GM03348 (cell line): ENCODE results near the gene GLP2R.
"Not testable (repeated sequence)": the region's sequence is repeated elsewhere in the genome, so short reads cannot be mapped to it uniquely, and the experiment has no call there.

Experiments used
- DNase-seq: peaks from one replicate; pipeline ENCODE4 v3.0.0; 2012; ENCODE audit warnings: low spot score

Gene GLP2R

GRCh38 chr17:9825641-9826150, at the start of gene GLP2R:
Gene GLP2R, plus strand, starts transcription at chr17:9825924. Its CDS starts 140 bp downstream, at chr17:9826064.
- DNase-seq, result no peak

- DNase-seq, result no peak
These were observed 48.8 kb upstream of the GLP2R start for GRCh38 chr17:9776911-9777310.

- no peak for DNase-seq
These were observed 45.2 kb upstream of the GLP2R start for GRCh38 chr17:9780552-9780951.

GRCh38 chr17:9783050-9783449, 42.7 kb upstream of the GLP2R start:
- DNase-seq, result no peak

- not testable (repeated sequence) for DNase-seq
These were observed 42.3 kb upstream of the GLP2R start for GRCh38 chr17:9783465-9783864.

- no peak for DNase-seq
These were observed 41.2 kb upstream of the GLP2R start for GRCh38 chr17:9784544-9784943.

- no peak for DNase-seq
These were observed 37.1 kb upstream of the GLP2R start for GRCh38 chr17:9788601-9789000.

GRCh38 chr17:9790316-9790715, 35.4 kb upstream of the GLP2R start:
- no peak for DNase-seq

- no peak for DNase-seq
These were observed 34.5 kb upstream of the GLP2R start, which contains the start of gene DHRS7C for GRCh38 chr17:9790889-9791876. Gene DHRS7C, minus strand, starts transcription at chr17:9791592. Its CDS starts 308 bp downstream, at chr17:9791284.

- no peak for DNase-seq
These were observed 33.4 kb upstream of the GLP2R start for GRCh38 chr17:9792181-9792840.

- no peak for DNase-seq
These were observed 27.7 kb upstream of the GLP2R start for GRCh38 chr17:9798008-9798407.

GRCh38 chr17:9798724-9799123, 27.0 kb upstream of the GLP2R start:
- DNase-seq, result no peak

- DNase-seq, result no peak
These were observed 24.2 kb upstream of the GLP2R start for GRCh38 chr17:9801505-9801904.

- peak; percentile 35 for DNase-seq
These were observed 23.4 kb upstream of the GLP2R start for GRCh38 chr17:9802294-9802693.

GRCh38 chr17:9802697-9803096, 23.0 kb upstream of the GLP2R start:
- DNase-seq, result no peak

- no peak for DNase-seq
These were observed 20.0 kb upstream of the GLP2R start for GRCh38 chr17:9805769-9806168.

GRCh38 chr17:9806699-9807098, 19.0 kb upstream of the GLP2R start:
- no peak for DNase-seq

- no peak for DNase-seq
These were observed 16.3 kb upstream of the GLP2R start for GRCh38 chr17:9809409-9809808.

- DNase-seq, result no peak
These were observed 15.4 kb upstream of the GLP2R start for GRCh38 chr17:9810100-9810949.

- no peak for DNase-seq
These were observed 14.6 kb upstream of the GLP2R start for GRCh38 chr17:9811086-9811485.

GRCh38 chr17:9811537-9811936, 14.2 kb upstream of the GLP2R start:
- no peak for DNase-seq

- DNase-seq, result no peak
These were observed 12.6 kb upstream of the GLP2R start for GRCh38 chr17:9813166-9813565.
